Measurements from ENCODE around the gene UCP3. TPM values are rescaled to one million over a fixed set of nuclear protein-coding genes. Genes with fewer than 3 reads are reported as not detected.
A peak's percentile ranks its signal among the peaks of the same experiment; 100 is the strongest.
"Not testable (repeated sequence)": the region's sequence is repeated elsewhere in the genome, so short reads cannot be mapped to it uniquely, and the experiment has no call there.

UCP3 gene
- total RNA-seq, 1 donor from 2014 or later, result 0.06 TPM

- no peak overlapping the region for H3K4me3 ChIP-seq (ENCODE audit: low read depth, low read length)
- TF ChIP-seq CTCF (conservative IDR thresholded peaks at IDR 0.05; ENCODE audit: low read depth, low read length), result no peak
- DNase-seq (ENCODE audit: low read depth), result no peak
These were observed 13.6 kb downstream of the UCP3 start for GRCh38 chr11:73995247-73995646.

GRCh38 chr11:73991471-73992006 lies 17.3 kb downstream of the UCP3 start:
- no peak for TF ChIP-seq CTCF (conservative IDR thresholded peaks at IDR 0.05; ENCODE audit: low read depth, low read length)
- H3K4me3 ChIP-seq (ENCODE audit: low read depth, low read length), result no peak overlapping the region
- no peak for DNase-seq (ENCODE audit: low read depth)

GRCh38 chr11:73990730-73991129 lies 18.2 kb downstream of the UCP3 start:
- TF ChIP-seq CTCF (conservative IDR thresholded peaks at IDR 0.05; ENCODE audit: low read depth, low read length), result no peak
- no peak for DNase-seq (ENCODE audit: low read depth)
- H3K4me3 ChIP-seq (ENCODE audit: low read depth, low read length), result no peak overlapping the region

- no peak overlapping the region for H3K4me3 ChIP-seq (ENCODE audit: low read depth, low read length)
- peak; percentile 20 for TF ChIP-seq CTCF (conservative IDR thresholded peaks at IDR 0.05; ENCODE audit: low read depth, low read length)
- no peak for DNase-seq (ENCODE audit: low read depth)
These were observed 19.7 kb downstream of the UCP3 start for GRCh38 chr11:73989156-73989555.

- DNase-seq (ENCODE audit: low read depth), result no peak
- no peak for TF ChIP-seq CTCF (conservative IDR thresholded peaks at IDR 0.05; ENCODE audit: low read depth, low read length)
These were observed 20.7 kb downstream of the UCP3 start for GRCh38 chr11:73988227-73988626.

GRCh38 chr11:73985661-73986060 lies 23.2 kb downstream of the UCP3 start:
- H3K4me3 ChIP-seq (ENCODE audit: low read depth, low read length); DNase-seq (ENCODE audit: low read depth): not testable (repeated sequence)

More at GRCh38 chr11:73988227-73988626, 20.7 kb downstream of the UCP3 start:
- H3K4me3 ChIP-seq (ENCODE audit: low read depth, low read length), result no peak overlapping the region

- peak overlapping the region; percentile 76 for H3K4me3 ChIP-seq (ENCODE audit: low read depth, low read length)
- no peak for DNase-seq (ENCODE audit: low read depth)
- no peak for TF ChIP-seq CTCF (conservative IDR thresholded peaks at IDR 0.05; ENCODE audit: low read depth, low read length)
These were observed 24.9 kb downstream of the UCP3 start for GRCh38 chr11:73983741-73984538.
